HuH-7 (cell line): ENCODE results near the gene GSTK1.
"Not testable (repeated sequence)": the region's sequence is repeated elsewhere in the genome, so short reads cannot be mapped to it uniquely, and the experiment has no call there.

Experiments
- DNase-seq: peaks from one replicate; pipeline ENCODE4 v3.0.0; 2011; ENCODE audit warnings: low spot score

Gene GSTK1

DNA sequence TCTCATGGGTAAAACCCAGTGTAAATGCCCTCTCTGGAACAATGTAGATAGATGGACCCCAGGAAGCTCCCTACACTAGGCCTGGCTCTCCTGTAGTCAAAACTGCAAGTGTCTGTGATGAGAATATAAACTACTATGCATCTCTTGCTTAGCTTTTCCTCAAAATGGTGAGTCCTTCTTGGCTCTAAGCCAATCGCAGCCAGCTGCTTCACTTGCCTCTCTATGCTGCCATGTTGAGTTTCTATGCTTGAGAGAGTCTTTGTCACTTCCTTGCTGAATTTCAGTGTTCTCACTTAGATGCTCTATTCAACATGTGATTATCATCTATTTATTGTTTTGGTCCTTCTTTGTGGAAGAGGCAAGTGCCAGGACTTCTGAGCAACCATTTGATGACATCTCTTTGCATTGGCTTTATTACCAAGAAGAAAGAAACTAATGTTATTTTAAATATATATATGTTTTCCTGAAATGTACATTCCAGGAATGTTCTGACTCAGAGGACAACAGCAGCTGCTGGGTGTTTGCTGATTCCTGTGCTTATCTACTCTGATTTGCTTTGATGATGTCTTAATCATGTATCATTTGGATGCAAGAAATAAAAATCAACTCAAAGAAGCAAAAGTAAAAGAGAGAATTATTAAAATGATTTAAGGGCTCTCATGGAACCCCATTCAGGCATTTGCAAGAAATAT is 24.8 kb upstream of the GSTK1 start:
- DNase-seq, result no peak

DNA sequence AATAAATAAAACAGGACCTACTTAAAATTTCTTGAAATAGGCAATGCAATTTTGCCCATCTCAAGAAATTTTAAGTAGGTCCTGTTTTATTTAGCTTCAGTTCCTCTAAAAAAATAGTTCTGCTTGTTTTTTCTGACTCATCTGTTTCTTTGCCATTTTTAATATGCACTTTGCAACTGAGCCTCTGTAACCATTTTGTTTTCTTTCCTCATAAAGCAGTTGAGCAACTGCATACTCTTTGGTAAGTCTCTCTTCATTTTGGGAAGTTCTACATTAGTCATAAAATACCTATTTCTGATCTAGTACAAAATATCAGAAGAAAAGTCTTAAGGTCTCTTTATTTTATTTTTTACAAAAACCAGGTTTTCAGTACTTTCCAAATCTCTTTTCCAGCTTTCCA is 23.4 kb upstream of the GSTK1 start:
- no peak for DNase-seq

DNA sequence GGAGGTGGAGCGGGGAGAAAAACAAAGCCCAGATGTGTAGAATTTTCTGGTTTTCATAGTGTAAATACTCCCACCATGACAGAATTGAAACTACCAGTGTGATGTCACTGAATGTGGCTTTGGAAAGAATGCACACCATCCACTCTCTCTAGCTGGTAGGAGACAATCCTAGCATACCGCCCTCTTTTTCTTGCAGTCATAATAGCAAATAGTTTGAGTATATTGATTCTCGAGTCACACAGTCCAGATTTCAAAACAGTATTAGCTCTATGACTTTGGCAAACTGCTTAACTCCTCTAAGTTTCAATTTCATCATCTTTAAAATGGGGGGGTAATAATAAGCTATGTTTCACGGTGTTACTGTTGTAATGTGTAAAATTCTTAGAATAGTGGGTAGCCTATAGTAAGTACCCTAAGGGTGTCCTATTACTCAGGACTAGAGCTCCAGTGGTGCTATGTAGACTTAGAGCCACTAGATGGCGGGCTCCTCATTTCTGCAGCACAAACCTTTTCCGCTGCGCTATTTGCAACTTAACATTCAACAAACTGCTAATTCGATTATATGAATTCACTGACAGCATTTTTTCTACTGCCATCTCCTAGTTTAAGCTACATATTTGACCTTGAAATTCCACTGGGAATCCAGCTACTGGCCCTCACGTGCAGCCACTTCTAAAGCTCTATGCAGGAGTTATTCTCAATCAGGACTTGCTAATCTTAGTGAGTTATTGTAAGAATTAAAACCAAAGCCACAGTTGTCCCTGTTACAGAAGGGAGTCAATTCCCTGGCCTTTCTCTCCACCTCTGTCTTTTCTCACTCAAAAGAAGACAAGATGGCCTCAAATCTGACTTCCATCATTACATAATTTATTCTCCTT is 22.7 kb upstream of the GSTK1 start:
- peak; percentile 27 for DNase-seq

DNA sequence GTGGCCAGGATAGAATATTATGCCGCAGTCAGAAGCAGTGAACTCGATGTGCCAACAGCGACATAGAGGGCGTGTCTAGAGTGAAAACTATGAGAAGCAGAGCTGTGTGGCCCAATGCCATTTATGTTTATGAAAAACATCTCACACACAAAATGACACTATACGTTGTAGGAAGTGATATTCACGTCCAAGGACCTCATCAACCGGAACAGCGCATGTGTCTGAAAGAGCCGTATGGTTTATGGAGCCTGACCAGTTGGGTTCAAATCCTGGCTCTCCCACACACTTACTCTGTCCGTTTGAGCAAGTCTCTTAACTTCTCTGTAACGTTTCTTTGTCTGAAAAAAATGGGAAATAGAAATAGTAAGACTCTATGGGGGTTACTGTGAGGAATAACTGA is 20.9 kb upstream of the GSTK1 start:
- DNase-seq, result no peak

DNA sequence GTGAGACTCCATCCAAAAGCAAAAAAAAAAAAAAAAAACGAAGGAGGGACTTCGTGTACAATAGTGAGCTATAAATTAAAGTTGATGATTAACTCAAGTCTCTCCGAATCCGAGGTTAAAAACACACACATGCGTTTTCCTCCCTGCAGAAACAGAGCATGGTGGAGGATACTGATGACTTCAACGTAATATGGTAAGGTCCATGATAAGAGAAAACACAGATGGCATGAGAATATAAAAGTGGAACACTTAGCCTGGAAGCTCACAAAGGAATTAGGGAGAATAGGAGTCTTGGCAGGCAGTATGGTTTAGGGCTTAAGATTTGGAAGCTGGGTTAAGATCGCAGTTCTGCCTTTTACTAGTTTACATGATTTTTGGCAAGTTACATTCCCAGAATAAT is 20.1 kb upstream of the GSTK1 start:
- peak; percentile 25 for DNase-seq

DNA sequence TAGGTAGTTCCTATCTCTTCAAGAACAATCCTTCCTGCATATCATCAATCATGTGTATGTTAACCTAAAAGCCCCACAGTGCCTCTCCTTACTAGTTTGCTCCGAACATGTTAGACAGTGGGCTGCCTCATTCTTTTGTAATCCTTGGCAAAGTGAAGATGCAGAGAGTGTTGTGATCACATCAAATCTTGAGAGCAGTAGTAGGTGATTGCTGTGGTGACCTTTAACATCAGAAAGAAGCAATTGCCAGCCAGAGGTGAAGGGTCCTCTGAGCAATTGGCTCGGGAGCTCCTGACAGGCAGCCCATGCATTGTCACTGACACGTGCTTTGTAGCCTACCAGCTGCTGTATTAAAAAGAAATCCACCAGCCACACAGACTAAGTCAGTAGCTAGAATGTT is 19.6 kb upstream of the GSTK1 start:
- DNase-seq, result no peak

DNA sequence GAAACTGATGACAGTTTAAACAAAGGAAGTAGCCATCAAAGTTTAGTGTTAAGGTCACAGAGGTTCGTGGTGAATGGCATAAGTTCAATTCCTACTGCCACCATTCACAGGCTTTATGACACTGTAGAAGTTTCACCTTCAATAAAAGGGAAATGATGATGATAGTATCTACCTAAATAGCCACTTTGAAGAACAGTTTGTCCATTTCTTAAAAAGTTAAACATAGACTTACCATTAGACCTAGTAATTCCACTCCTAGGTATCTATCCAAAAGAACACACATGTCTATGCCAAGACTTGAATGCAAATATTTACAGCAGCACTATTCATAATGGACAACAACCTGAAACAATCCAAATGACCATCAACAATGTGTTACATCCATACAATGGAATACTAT is 18.9 kb upstream of the GSTK1 start:
- no peak for DNase-seq

DNA sequence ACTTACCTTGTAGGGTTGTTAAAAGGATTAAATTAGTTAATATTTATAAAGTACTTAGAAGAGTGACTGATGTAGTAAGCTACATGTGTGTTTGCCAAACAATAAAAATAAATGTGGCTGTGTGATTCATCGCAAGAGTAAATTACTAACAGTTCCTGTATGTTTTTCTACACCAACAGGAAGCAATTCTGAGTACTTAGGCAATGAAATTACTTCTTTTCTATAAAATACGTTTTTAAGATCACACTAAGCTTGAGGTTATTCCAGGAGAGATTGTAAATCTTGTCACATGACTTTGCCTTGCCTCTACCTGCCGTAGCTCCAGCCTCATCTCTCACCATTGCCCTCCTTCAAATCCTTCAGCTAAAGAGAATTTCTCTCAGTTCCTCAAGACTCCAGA is 18.1 kb upstream of the GSTK1 start:
- DNase-seq, result no peak

DNA sequence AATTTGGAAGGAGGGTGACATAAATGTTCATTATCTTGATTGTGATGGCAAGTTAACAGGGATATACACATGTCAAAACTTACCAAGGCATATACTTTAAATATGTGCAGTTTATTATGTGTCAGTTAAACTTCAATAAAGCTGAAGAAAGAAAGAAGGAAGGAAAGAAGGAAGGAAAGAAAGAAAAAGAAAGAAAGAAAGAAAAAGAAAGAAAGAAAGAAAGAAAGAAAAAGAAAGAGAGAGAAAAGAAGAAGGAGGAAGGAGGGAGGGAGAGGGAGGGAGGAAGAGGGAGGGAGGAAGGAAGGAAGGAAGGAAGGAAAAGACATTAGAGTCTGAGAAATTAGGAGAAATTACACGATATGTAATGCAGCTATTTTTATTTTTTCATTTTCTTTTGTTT is 15.9 kb upstream of the GSTK1 start:
- DNase-seq, result no peak

DNA sequence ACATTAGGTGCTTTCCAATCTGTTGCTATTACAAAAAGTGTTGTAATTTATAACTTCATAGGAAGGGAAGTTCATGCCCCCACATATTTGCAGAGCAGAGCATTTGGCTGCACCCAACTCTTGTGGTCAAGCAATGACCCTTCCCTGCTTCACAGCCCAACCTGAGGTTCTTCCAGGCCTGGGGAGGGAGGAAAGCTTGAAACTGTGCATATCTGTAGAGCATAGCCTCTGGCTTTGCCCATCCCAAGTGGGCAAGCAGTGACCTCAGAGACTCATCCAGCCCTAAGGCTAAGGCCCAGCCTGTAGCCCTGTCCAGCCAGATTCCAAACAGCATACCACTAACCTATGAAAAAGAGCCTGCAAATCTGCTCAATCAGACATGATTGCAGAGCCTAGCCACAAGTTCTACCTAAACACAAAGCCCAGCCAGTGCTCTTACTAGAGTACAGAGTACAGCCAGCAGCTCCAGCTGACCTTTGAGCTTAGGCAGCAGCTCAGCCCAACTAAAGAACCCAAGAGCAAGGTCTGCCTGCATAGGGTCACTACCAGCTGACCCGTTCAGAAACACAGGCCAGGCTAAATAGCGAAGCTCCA is 14.4 kb upstream of the GSTK1 start:
- DNase-seq, result peak; percentile 64

DNA sequence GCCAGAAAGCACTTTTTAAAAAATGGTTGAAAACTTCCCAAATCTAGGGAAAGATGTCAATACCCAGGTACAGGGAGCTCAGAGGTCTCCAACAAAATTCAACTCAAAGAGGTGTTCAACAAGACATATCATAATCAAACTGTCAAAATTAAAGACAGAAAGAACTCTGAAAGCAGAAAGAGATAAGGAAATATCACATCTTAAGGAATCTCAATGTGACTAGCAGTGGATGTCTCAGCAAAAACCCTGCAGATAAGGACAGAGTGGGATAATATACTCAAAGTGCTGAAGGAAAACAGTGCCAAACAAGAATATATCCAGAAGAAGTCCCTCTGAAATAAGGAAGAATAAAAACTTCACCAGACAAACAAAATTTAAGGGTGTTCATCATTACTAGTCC is 13.0 kb upstream of the GSTK1 start:
- DNase-seq, result no peak

DNA sequence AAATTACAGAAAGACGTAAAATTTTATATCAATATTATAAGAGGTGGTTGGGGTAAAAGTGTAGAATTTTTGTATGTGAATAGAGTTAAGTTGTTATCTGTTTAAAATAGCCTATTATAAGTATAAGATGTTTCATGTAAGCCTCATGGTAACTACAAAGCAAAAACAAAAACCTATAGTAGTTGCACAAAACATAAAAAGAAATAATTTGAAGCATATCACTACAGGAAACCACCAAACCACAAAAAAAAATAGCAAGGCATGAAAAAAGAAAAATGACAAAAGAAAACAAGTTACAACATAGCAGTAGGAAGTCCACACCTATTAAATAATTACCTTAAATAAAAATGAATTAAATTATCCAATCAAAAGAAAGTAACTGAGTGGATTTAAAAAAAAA is 12.4 kb upstream of the GSTK1 start:
- DNase-seq, result no peak

DNA sequence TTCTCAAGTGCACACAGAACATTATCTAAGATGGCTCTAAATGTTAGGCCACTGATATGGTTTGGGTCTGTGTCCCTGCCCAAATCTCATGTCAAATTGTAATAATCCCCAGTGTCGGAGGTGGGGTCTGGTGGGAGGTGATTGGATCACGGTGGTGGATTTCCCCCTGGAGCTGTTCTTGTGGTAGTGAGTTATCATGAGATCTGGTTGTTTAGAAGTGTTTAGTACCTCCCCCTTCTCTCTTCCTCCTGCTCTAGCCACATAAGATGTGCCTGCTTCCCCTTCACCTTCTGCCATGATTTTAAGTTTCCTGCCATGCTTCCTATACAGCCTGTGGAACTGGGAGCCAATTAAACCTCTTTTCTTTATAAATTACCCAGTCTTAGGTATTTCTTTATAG is 11.2 kb upstream of the GSTK1 start:
- no peak for DNase-seq

DNA sequence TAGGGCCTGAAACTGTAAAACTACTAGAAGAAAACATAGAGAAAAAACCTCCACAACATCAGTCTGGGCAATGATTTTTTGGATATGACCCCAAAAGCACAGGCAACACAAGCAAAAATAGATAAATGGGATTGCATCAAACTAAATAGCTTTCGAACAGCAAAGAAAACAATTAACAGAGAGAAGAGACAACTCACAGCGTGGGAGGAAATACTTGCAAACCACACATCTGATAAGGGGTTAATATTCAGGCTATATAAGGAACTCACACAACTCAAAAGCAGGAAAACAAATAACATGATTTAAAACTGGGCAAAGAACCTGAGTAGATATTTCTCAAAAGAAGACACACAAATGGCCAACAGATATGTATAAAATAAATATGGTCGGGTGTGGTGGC is 7.7 kb upstream of the GSTK1 start:
- DNase-seq, result no peak

DNA sequence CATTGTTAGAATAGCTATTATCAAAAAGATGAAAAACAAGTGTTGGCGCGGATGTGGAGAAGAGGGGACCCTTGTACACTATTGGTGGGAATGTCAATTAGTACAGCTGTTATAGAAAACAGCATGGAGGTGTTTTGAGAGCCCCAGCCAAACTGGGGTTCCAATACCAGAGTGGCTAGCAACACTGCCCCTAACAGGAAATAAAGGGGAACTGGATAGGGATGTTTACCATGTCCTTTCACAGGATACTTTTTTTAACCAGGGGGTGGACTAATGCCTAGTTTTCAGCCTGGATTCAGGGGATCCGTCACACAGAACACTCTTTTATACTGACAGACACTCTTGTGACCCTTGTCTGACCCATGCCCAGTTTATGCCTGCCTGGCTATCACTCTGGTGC is 6.9 kb upstream of the GSTK1 start:
- no peak for DNase-seq

DNA sequence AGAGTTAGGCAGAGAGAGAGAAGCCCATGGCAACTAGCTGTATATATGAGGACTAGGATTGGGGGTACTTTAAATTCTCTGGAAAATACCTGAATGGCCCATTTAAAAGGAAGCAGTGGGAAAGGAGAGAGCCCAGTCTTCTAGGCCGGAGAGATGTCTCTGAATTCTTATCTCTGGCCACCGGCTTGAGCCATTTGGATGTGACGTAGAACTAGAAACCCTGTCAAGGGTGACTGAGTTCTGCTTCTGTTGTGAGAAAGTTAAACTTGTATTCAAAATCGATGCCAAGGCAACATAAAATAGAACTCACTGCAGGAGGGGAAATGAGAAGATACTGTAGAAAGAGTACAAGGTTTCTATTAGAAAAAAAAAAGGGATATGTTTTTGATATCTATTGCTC is 6.3 kb upstream of the GSTK1 start:
- DNase-seq, result no peak

DNA sequence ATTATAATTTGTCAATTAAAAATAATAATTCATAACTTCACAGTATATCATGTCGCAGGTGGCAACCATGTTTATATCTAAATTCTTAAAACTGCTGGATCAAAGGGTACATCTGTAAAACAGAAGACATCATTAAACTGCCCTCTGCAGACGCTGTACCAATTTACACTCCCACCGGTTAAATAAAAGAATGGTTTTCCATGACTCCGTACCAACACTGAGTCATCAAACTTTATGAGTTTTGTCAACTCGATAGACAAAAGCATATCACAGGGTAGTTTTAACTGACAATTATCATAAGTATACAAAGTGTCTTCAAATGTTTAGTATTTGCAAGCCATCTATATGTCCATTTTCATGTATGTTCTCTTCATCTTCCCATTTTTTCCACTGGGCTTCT is 5.7 kb upstream of the GSTK1 start:
- no peak for DNase-seq

DNA sequence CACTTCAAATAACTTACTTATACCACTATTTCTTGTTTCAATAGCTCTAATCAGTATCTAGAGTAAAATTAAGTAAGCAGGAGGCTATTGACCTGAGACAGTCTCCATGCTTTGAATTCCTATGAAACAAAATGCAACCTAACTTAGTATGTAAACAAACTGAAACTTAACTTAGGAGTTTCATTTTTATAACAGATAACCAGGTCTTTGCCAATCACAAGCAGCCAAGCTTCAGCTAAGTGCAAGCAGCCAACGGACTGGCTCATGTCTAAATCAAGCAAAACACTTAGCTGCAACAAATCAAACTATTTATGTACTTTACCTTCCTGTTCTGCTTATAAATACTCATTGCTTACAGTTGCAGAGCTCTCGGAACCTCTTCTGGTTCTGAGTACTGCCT is 4.4 kb upstream of the GSTK1 start:
- no peak for DNase-seq

DNA sequence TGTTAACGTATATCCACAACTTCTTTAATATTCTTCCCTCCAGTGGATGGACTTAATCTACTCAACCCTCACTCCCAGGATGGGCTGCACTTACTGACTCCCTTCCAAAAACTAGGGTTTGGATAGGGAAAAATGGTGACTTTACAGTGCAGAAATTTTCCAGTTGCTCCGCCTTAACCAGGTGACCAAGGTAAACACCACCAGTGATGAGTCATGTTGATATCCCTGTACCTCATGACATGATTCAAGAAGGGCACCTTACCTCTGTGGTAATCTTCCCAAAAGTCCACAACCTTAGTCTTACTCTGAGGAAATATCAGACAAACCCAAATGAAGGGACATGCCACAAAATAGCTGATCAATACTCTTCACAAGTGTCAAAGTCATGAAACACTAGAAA is 3.5 kb upstream of the GSTK1 start:
- no peak for DNase-seq

DNA sequence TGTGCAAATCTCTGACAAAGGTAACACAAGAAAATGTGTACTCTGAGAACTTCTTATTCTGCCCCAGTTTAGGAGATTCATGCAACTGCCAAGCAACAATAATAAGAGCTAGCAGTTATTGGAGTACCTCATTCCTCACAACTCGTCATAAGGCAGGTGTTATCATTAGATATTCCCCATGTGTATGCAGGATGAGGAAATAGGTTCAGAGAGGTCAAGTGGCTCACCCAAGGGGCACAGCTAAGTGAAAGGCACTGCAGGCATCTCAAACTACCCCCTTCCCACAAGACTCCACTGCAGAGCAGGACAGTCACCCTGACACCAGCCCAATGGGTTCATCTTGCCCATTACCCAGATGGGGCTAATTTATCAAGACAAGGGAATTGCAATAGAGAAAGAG is 1.3 kb upstream of the GSTK1 start:
- no peak for DNase-seq

DNA sequence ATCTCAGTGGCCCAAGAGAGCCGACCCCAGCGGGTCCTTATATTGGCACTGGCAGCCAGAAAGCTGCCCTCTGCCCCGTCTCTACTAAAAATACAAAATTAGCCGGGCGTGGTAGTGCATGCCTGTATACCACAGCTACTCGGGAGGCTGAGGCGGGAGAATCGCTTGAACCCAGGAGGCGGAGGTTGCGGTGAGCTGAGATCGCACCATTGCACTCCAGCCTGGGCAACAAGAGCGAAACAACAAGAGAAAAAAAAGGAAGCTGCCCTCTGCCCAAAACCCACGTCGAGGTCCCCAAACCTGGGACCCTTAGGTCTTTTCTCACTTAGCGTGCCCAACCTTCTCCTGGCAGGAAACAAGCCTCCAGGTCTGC is 941 bp downstream of the GSTK1 start:
- DNase-seq, result not testable (repeated sequence)

DNA sequence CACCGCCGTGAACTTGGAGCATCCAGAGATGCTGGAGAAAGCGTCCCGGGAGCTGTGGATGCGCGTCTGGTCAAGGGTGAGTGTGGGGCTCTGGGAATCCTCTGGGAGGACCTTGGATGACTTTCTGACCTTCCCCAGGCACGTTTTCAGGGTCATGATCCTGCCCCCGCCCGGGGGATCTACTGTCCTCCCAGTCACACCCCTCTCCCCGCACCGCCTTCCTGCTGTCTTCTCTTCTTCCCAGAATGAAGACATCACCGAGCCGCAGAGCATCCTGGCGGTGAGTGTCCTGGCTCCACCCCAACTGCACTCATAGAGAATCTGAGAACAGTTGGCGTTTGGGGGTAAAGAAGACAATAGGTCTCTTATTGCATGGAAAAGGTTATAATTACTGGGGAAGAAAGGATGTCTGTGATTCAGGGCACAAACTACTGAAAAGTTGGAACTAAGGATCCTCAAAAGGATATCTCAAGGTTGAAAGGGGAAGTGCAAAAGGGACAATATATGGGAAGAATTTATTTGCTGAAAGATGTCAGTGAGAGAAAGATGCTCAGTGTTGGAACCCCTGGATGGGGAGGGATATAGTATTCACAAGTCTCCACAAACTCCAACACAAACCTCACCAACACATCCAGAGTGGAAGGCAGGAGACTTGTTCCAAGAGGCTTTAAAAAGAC is 1.9 kb downstream of the GSTK1 start:
- no peak for DNase-seq

DNA sequence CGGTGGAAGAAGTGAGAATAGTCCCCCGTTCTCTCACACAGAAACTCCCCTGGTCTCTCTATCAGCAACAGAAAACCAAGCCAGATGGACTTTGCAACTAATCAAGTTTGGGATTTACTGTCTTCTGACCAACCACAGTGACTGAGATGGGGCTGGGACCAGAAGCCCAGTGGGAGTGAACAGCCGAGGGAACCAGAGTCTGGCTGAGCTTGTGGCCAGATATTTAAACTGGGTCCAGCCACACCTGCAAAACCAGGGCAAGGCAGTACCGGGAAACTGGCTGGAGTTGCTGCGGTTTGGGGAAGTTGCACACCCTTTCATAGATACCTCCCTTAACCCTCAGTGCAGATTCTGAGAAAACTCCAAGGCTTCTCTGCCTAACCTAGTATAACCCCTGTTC is 6.0 kb downstream of the GSTK1 start:
- DNase-seq, result no peak
